ENCODE measurements around the gene RGS5.

RGS5 gene

DNA sequence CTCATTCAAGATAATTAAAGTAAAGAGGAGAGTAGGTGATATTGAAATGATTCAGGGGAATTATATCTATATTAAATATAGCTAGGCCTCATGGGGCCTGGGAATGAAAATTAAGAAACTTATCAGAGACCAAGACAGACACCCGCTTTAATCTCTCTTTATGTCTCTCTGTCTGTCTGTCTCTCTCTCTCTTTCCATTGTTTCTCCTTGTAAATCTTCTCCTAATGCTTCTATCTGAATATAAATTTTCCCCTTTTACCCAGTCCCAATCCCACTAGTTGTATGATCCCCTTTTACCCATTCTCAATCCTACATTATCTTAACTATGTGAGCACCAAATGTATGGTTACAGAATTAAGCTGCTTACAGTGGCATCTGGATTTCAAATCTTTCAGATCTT lies 61.2 kb downstream of the RGS5 start:
- DNase-seq = no peak

DNA sequence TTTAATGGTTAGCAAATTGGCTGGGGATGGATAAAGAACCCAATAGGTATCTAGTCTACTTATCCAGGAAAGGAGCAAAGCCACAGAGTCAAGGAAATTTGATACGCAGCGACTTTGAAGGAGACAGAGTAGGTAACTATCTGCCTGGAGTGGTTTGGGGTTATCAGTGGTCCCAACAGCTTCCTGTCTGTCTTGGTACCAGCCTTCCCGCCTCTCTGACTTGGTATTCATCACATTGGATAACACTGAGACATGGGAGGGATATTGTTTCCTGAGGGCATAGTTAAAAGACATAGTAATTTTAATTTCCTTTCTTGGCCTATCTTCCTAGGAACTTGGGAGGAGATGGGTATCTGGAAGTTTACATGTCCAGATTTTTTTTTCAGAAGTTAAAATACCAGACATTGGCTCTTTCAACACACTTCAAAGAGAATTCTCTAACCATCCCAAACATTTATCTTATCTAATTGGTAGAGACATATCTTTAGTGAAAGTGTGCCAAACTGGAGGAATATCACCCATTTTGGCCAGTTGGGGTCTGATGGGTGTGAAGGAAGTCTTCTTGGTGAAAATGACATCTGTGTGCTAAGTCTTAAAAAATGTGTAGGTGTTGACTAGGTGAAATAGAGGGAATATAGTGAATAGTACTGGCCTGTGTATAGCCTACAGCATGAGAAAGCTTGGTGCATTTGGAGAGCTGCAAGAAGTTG lies 65.0 kb downstream of the RGS5 start:
- DNase-seq = no peak

DNA sequence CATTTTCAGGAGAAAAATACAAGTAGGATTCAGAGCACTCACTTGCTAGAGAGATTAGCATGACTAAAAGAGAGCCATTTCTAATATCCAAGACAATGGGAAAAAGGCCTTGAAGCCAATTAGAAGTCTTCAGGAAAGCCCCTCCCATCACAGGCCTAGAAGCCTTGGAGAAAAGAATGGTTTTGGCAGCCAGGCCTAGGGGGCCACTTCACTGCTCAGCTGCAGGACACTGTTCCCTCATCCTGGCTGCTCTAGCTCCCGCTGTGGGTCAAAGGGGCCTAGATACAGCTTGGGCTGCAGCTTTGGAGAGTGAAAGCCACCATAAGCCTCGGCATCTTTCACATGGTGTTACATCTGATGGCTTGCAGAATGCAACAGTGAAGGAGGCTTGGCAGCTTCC lies 70.7 kb downstream of the RGS5 start:
- no peak for DNase-seq

DNA sequence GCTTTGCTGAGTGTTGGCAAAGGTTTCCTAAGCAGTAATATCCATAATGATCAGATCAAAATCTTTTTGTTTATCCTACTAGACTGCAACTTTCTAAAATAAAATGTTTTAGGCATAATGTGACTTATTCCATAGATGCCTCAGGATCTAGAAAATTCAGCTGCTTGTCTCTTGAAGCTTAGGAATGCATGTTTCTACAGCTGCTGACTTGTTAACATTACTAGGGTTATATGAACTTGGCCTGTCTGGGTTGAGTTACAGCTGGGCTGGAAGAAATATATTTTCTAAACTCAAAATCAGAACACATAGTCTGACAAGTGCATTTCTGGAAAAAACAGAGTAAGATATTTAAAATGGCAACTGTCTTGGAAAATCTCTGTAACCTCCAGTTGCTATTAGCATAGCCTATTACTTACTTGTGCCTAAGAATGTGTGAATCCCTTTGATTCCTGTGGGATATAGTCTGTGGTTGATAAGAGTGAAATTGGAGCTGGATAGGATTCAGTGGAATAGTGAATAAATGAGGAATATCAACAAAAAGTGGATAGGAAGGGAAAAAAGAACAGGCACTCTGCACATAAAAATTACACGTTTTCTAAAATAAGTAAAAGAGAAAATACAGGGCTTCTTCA lies 72.4 kb downstream of the RGS5 start:
- DNase-seq = no peak

DNA sequence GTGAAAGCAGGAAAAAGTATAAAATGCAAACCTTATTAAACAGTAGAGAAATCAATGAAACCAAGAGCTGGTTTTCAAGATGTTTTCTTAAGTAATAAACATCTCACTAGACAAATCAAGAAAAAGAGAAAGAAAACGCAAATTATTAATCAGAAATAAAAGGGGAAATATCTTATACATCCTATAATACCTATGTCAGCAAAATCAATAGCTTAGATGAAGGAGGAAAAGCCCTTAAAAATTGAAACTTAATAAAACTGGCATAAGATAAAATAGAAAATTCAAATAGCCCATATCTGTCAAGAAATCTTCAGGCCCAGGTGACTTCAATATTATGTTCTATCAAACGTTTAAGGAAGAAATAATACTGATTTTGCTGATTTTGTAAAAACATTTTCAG lies 74.4 kb downstream of the RGS5 start:
- DNase-seq = no peak

DNA sequence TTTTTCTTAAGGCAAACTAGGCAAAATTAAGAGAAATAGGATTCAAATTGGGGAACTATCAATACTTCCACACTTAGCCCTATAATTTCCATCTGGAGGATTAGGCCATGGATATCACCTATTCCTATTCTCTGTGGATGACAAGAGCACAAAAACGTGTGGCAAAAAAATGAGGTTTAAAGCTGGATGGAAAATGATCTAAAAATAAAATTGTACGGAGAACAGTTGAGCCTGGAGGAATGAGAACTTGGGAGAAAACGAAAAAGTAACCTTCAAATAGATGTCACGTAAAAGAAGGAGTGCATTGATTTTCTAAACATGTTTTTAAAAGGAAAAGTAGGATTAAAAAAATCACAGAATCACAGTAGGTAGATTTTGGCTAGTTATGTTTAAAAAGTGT lies 77.9 kb downstream of the RGS5 start:
- no peak for DNase-seq

DNA sequence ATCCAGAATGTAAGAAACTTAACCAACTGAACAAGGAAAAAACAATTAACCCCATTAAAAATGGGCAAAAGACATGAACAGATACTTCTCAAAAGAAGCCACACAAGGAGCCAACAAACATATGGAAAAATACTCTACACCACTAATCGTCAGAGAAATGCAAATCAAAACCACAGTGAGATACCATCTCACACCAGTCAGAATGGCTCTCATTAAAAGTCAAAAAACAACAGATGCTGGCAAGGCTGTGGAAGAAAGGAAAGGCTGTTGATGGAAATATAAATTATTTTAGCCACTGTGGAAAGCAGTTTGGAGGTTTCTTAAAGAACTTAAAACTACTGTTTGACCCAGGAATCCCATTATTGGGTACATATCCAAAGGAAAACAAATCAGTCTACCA lies 82.3 kb downstream of the RGS5 start:
- no peak for DNase-seq

DNA sequence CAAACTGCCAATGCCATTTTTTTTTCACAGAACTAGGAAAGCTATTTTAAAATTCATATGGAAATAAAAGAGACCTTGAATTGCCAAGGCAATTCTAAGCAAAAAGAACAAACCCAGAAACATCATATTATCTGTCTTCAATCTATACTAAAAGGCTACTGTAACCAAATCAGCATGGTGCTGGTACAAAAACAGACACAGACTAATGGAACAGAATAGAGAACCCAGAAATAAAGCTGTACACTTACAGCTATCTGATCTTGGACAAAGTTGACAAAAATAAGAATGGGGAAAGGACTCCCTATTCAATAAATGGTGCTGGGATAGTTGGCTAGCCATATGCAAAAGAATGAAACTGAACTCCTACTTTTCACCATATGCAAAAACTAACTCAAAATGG lies 83.0 kb downstream of the RGS5 start:
- no peak for DNase-seq

DNA sequence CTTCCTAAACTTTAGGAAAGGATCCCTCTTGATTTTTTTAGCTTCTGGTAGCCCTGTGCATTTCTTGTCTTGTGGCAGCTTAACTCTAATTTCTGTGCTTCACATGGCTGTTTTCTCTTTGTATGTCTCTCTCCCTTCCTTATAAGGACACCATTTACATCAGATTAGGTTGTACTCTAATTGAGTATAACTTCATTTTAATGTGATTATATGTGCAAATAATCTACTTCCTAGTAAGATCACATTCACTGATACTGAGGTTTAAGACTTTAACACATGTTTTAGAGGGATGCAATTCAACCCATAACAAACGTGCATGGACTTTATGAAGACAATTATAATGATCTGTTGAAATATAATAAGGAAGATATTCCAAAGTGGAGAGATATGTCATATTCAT lies 86.8 kb downstream of the RGS5 start:
- no peak for DNase-seq

DNA sequence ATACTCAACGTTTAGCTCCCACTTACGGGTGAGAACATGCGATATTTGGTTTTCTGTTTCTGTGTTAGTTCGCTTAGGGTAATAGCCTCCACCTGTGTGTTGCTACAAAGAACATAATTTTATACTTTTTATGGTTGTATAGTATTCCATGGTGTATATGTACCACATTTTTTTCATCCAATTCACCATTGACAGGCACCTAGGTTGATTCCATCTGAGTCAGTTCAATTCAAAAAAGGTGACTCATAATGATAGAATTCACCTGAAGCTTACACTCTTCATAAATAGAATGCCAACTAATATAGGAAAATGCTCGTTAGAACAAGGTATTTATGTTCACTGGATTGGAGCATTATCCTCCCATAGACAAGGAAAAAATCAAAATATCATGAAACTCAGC lies 95.1 kb downstream of the RGS5 start:
- DNase-seq = no peak

DNA sequence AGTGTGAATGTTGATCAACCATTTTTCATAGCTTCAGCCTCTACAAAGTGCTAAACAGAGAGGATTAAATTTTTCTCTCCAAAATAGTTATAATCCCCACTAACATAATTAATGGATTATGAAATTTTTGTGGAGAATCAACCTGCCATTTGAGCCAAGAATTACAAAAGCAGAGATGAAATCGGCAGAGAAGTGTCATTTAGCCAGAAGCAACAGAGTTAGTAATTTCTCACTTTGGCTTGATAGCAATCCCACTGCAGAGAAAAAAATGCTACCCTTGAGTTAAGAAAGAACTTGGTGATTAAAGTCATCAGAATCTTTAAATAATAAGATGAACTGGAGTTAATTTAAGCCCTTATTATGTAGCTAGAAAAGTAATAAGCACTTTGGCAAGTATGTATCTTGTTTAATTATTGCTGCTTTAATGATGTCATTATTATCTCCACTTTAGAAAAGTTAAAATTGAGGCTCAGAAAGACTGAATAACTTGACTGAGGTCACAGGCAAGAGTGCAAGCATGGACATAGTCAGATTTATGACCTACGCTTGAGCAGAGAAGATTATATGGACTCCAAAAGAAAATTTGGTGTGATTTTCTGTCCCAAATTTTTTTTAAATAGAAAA lies 96.2 kb downstream of the RGS5 start:
- DNase-seq = no peak

DNA sequence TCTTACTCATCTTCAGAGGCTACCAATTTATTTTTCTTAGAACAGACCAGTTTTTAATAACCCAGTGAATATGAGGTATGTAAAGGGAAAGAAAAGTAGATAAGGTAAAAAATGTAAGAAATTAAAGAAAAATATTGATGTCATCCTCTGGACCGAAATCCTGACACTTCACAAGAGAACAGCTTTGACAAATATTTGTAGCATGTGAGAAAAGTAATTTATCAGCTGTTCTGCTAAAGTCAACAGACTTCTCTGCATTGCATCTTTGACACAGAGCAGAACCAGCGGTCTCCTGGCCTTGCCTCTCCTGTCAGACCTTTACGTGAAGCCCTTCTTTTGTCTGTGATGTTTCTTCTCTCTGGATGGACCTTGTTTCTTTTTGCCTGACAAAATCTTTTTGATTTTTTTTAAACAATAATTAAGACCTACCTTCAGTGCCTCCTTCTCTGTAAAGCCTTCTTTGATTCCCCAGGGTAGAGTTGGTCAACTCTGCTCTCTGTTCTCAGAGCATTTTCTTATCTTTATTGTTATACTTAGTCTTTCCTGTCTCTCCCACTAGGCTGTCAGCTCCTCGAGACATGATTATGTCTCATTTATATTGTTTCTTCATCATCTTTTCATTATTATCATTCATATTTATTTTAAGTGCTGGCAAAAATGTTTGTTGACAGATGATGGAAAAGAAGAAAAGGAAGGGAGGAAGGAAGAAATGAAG lies 98.2 kb downstream of the RGS5 start:
- no peak for DNase-seq

DNA sequence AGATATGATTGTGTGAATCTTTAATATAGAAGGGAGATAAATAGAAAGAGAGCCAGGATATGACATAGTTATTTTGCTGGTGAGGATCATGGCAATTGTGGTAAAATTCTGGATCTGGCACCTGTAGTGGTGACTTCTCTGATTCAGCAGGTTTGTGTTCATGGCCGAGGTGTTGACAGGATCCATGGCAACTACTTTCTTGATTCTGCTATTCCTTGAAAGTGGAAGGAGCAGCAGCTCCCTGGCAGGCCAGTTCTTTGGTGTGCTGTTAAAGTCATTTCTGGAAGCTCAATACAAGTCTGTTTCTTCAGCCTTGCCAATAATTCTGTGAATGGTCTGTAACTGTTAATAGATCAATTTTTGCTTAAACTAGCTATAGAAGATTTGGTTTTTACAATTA lies 100.1 kb downstream of the RGS5 start:
- no peak for DNase-seq

DNA sequence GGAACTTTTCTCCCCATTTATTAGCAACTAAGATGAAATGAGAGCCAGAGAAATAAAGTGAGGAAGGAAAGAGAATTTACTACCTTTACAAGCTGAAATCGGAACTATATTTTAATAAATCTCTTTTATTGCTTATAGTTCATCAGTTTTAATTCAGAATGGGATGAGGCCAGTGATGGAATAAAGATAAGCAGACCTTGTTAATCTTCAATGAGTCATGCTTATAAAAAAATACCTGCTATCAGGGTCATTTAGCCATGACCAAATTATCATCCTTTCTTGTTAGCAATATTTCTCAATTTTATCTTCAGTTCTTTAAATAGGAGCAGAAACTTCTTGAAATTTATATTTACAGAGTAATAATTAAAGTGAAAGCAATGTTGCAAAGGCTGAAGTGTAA lies 107.5 kb downstream of the RGS5 start:
- DNase-seq = no peak

DNA sequence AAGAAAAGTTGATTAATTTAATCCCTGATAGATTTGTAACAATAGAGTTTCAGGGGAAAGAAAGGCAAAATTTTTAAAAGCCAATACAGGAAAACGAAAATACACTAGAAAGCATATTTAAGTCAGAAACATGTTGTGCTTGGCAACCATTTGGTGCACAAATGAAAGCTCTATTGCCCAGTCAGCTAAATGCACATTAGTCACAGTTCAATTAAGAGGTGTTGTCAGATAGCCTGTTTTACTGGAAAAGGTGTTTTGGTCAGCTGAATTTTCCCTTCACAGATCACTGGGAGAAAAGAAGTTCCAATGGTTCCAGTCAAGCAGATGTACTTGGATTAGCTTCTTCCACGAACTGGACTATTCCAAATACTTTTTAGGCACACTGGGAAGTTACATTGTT lies 108.1 kb downstream of the RGS5 start:
- DNase-seq = no peak

DNA sequence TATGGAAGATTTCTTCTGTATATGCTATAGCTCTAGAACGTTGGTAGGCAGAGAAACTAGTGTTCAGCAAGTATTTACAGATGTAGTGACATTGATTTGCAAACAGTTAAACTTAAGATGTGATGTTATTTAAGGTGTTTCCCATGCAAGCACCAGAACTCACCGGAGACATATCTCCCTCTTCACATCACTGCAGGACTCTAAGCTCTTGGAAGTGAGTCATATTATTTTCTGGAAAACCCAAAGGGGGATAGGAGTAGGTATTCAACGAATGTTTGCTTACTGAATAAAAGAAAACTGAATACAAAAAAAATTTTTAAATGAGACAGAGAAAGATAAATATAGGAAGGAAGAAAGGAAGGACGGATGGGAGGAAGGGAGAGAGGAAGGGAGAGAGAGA lies 108.5 kb downstream of the RGS5 start:
- no peak for DNase-seq

DNA sequence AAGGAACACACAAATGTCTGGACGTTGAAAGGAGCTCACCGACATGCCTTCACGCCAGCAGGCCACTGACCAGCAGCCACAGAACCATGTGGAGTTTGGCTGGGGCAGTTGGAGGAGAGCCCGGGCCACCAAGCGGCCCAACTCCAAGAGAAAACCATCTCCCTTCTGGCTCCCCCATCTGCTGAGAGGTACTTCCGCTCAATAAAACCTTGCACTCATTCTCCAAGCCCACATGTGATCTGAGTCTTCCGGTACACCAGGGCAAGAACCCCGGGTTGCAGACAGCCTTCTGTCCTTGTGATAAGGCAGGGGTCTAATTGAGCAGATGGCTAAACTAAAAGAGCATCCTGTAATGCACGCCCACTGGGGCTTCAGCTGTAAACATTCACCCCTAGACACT lies 109.1 kb downstream of the RGS5 start:
- no peak for DNase-seq

DNA sequence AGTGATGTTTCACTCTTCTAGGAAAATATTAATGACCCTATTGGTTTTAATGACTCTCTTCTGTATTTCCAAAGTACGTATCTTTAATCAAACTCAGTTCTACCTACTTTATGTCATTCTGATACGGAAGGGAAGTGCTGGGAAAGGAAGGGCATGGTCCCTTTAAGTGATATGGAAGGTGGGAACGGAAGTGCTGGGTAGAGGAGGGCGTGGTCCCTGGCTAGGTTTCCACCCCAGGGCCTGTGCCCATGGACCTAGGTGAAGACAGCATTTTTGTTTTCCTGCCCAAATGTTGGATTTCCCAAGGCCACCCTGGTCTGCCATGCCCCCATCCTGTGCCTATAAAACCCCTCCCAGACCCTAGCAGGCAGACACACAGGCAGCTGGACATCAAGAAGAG lies 109.5 kb downstream of the RGS5 start:
- no peak for DNase-seq
